ENCODE results near the gene XYLT1. TPM values are rescaled to one million over a fixed set of nuclear protein-coding genes. Genes with fewer than 3 reads are reported as not detected.

Gene XYLT1
- total and polyA plus RNA-seq, 2 of the 8 experiments (the other 6 are each of a cell fraction or from before 2014, with no cell fraction given) = 6.6 to 25.4 TPM

DNA sequence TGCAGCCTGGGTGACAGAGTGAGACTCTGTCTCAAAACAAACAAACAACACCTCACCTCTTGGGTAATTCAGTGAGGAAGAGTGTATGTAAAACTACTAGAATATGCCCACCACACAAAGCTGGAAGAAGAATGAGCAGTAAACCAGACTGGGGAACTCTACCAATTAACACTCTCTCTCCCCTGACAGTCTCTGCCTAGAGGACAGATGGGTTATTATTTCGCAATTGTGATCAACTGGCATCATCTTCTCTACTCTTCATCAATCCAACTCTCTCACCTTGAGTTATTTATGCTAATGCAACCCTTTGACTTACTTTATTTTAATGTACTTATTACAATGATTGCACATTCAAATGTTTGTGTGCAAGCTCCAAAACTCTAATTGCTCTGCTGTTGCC, 205.6 kb downstream of the XYLT1 start (continued):
- TF ChIP-seq RXRA (IDR thresholded peaks at IDR 0.05; ENCODE audit: insufficient read depth, low read depth, low read length) = no peak
- no peak for TF ChIP-seq TAF1 (IDR thresholded peaks at IDR 0.05; ENCODE audit: low read depth, low read length)
- TF ChIP-seq CBX5 (IDR thresholded peaks at IDR 0.05; ENCODE audit: low read depth, low read length) = no peak
- TF ChIP-seq, protein P1, sequence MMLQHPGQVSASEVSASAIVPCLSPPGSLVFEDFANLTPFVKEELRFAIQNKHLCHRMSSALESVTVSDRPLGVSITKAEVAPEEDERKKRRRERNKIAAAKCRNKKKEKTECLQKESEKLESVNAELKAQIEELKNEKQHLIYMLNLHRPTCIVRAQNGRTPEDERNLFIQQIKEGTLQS (IDR thresholded peaks at IDR 0.05; ENCODE audit: insufficient read depth, low read depth, low read length) = no peak
- TF ChIP-seq POLR2AphosphoS5 (IDR thresholded peaks at IDR 0.05; ENCODE audit: low read depth, low read length) = no peak

Data from H1 (cell line).